Measurements from ENCODE around the gene BACH1.

GRCh38 chr21:29387598-29387997, 88.9 kb downstream of the BACH1 start:
- TF ChIP-seq, protein P1, sequence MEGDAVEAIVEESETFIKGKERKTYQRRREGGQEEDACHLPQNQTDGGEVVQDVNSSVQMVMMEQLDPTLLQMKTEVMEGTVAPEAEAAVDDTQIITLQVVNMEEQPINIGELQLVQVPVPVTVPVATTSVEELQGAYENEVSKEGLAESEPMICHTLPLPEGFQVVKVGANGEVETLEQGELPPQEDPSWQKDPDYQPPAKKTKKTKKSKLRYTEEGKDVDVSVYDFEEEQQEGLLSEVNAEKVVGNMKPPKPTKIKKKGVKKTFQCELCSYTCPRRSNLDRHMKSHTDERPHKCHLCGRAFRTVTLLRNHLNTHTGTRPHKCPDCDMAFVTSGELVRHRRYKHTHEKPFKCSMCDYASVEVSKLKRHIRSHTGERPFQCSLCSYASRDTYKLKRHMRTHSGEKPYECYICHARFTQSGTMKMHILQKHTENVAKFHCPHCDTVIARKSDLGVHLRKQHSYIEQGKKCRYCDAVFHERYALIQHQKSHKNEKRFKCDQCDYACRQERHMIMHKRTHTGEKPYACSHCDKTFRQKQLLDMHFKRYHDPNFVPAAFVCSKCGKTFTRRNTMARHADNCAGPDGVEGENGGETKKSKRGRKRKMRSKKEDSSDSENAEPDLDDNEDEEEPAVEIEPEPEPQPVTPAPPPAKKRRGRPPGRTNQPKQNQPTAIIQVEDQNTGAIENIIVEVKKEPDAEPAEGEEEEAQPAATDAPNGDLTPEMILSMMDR (IDR thresholded peaks at IDR 0.05) = no peak
- no peak for TF ChIP-seq EZH2 (IDR thresholded peaks at IDR 0.05; ENCODE audit: borderline replicate concordance, insufficient read depth, low read depth, low read length, poor library complexity, severe bottlenecking)

Data from B cell (primary cell).